Smooth muscle cell (in vitro differentiated cells): ENCODE results near the gene NEK4. TPM values are rescaled to one million over a fixed set of nuclear protein-coding genes. Genes with fewer than 3 reads are reported as not detected.

Experiments
- DNase-seq: peaks from one replicate; lab custom pipeline; 2025; ENCODE audit not compliant: unreplicated experiment; lab: John Stamatoyannopoulos, UW
- H2AFZ ChIP-seq: fragments of 200-600 bp; sonication (generic); 2 replicates; pipeline ENCODE4 v1.6.0; 2016; ENCODE audit warnings: antibody characterized with exemption, low read depth, mild to moderate bottlenecking
- H3F3A ChIP-seq: fragments of 200-600 bp; sonication (generic); 2 replicates; pipeline ENCODE4 v1.6.0; 2017; ENCODE audit warnings: antibody characterized with exemption, low read depth
- H3K27ac ChIP-seq: fragments of 200-600 bp; sonication (generic); 2 replicates; pipeline ENCODE4 v1.5.1; 2016; ENCODE audit warnings: low read depth, mild to moderate bottlenecking
- H3K27me3 ChIP-seq: fragments of 200-600 bp; sonication (generic); 2 replicates; pipeline ENCODE4 v1.6.1; 2016; ENCODE audit warnings: low read depth, mild to moderate bottlenecking
- H3K36me3 ChIP-seq: fragments of 200-600 bp; sonication (generic); 2 replicates; pipeline ENCODE4 v1.5.1; 2016; ENCODE audit warnings: low read depth
- H3K4me1 ChIP-seq: fragments of 200-600 bp; sonication (generic); 2 replicates; pipeline ENCODE4 v1.5.1; 2016; ENCODE audit warnings: low read depth
- H3K4me2 ChIP-seq: fragments of 200-600 bp; sonication (generic); 2 replicates; pipeline ENCODE4 v1.6.0; 2016; ENCODE audit warnings: mild to moderate bottlenecking
- H3K4me3 ChIP-seq: fragments of 200-600 bp; sonication (generic); 2 replicates; pipeline ENCODE4 v1.5.1; 2016; ENCODE audit warnings: mild to moderate bottlenecking
- H3K79me2 ChIP-seq: fragments of 200-600 bp; sonication (generic); 2 replicates; pipeline ENCODE4 v1.6.0; 2016; ENCODE audit warnings: low read depth, mild to moderate bottlenecking
- H3K9ac ChIP-seq: fragments of 200-600 bp; sonication (generic); 2 replicates; pipeline ENCODE4 v1.6.0; 2016; ENCODE audit warnings: low read depth
- H3K9me3 ChIP-seq: fragments of 200-600 bp; sonication (generic); replicated peaks from 2 replicates; pipeline ENCODE4 v1.5.1; 2016; ENCODE audit warnings: low read depth
- H4K20me1 ChIP-seq: fragments of 200-600 bp; sonication (generic); 2 replicates; pipeline ENCODE4 v1.6.0; 2016; ENCODE audit warnings: low read depth
- WGBS: methylation state at CpG from one replicate; pipeline ENCODE4 v1.1.7; 2016; ENCODE audit warnings: low lambda C conversion rate; 5-methylcytosine and 5-hydroxymethylcytosine counted together
- polyA plus RNA-seq: library from polyadenylated mRNA; unstranded; fragments of >200 nt; fragmentation: Nextera tagmentation; extraction: Ambion mirVana; gene quantifications from 2 replicates; pipeline ENCODE4 v1.2.1, GENCODE V29; 2016
- total RNA-seq: library from RNA; depleted of rRNA; stranded (reverse); fragments of >200 nt; gene quantifications from 2 replicates; pipeline ENCODE4 v1.2.3, GENCODE V29; 2014
- TF ChIP-seq, protein P1 (sequence below): fragments of 200-600 bp; sonication (generic); IDR thresholded peaks from 2 replicates; pipeline ENCODE4 v1.5.1; 2017; ENCODE audit warnings: borderline replicate concordance, mild to moderate bottlenecking, antibody characterized with exemption; ENCODE audit not compliant: insufficient read depth, poor library complexity, severe bottlenecking

The NEK4 gene
- total and polyA plus RNA-seq, 2 experiments from 2014 or later, result 8.6 to 11.0 TPM

DNA sequence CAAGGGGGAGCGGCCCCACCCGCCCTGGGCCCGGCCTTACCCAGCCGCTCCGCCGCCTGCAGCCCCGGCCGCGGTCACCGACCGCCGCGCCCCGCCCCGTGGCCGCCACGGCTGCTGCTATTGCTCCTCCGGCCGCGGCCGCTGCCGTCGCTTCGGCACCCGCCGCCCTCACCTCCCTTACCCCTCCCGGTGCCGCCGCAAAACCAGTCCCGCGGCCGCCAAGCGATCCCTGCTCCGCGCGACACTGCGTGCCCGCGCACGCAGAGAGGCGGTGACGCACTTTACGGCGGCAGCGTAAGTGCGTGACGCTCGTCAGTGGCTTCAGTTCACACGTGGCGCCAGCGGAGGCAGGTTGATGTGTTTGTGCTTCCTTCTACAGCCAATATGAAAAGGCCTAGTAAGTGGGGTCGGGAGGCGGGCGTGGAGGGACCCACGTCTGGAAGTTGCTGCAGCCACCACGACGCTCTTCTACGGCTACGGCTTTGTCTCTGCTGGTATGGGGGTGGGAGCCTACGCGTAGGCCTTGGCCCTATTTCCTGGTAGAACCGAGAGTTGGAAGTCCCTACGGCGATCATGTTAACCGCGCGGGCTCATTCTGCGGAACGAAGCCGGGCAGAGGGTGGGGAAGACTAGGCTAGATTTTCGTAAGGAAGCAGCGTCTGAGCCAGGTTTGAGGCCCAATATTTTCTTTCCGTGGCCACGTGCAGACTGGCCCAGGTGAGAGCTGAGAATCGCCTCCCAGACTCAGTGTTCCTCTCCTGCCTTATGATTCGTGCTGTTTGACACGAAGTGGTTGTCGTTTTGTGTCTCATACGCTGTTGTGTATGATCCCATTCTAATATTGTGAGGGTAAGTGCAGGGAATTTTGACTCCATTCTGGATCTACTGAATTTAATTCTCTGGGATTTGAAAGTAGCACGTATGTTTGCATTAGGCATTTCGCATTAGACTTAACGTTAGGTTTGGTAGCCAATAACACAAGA is 84.7 kb downstream of the NEK4 start, which contains the start of the genes GNL3 and PBRM1:
Gene GNL3 (plus strand): TSS at position 324 of the 983 bp plus-strand sequence. CDS start 61 bp downstream, at position 385.
Gene PBRM1 (minus strand): TSS at position 205 of the 983 bp plus-strand sequence.
- Histone ChIP-seq H3F3A (peaks cover 24% of the 10 kb centered on the region), H4K20me1 (peaks cover 17% of the 10 kb centered on the region), H2AFZ (peak within 1 kb of the TSS; percentile 61), H3K27ac (peak within 1 kb of the TSS; percentile 96), H3K79me2 (peaks cover 84% of the 10 kb centered on the region), H3K36me3 (peaks cover 13% of the 10 kb centered on the region), H3K4me3 (peak within 1 kb of the TSS; percentile 99), H3K27me3 (no peaks in the 10 kb centered on the region), H3K4me2 (peak within 1 kb of the TSS; percentile 97), H3K4me1 (peaks cover 24% of the 10 kb centered on the region), H3K9me3 (no peaks in the 10 kb centered on the region), H3K9ac (peak within 1 kb of the TSS; percentile 94)
- peak; percentile 79 for DNase-seq
- WGBS, result under 1% methylated on average over 81 of the region's 82 CpGs
- TF ChIP-seq, protein P1, sequence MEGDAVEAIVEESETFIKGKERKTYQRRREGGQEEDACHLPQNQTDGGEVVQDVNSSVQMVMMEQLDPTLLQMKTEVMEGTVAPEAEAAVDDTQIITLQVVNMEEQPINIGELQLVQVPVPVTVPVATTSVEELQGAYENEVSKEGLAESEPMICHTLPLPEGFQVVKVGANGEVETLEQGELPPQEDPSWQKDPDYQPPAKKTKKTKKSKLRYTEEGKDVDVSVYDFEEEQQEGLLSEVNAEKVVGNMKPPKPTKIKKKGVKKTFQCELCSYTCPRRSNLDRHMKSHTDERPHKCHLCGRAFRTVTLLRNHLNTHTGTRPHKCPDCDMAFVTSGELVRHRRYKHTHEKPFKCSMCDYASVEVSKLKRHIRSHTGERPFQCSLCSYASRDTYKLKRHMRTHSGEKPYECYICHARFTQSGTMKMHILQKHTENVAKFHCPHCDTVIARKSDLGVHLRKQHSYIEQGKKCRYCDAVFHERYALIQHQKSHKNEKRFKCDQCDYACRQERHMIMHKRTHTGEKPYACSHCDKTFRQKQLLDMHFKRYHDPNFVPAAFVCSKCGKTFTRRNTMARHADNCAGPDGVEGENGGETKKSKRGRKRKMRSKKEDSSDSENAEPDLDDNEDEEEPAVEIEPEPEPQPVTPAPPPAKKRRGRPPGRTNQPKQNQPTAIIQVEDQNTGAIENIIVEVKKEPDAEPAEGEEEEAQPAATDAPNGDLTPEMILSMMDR, result no peak

DNA sequence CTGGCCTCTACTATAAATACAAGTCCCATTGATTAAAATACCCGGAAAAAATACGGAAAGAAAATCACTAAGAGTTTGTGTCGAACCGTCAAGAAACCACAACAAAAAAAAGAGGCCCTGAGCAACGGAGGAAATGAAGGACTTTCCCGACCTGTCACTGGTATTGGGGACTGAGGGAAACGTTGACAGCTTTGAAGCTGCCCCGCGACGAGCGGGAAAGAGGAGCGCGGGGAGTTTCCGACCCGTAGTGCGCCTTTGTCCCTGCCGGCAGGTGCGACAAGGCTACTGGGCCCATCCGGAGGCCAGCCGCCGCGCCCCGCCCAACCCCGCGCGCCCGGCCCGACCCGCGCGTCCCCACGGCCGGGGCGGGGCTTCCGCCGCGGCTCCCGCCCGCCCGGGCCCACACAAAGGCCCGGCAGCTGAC is 85.4 kb downstream of the NEK4 start:
- Histone ChIP-seq H3K4me1 (peaks cover 24% of the 10 kb centered on the region), H3K79me2 (peaks cover 91% of the 10 kb centered on the region), H3K4me3 (peak overlapping the region; percentile 99), H3K9ac (peak overlapping the region; percentile 94), H3K9me3 (no peaks in the 10 kb centered on the region), H2AFZ (peak overlapping the region; percentile 61), H3K4me2 (peak overlapping the region; percentile 97), H3F3A (peaks cover 18% of the 10 kb centered on the region), H3K36me3 (peaks cover 8% of the 10 kb centered on the region), H3K27ac (peak overlapping the region; percentile 96), H3K27me3 (no peaks in the 10 kb centered on the region), H4K20me1 (peaks cover 24% of the 10 kb centered on the region)
- under 1% methylated on average over 34 of the region's 41 CpGs for WGBS
- DNase-seq, result no peak
- TF ChIP-seq, protein P1, result no peak

DNA sequence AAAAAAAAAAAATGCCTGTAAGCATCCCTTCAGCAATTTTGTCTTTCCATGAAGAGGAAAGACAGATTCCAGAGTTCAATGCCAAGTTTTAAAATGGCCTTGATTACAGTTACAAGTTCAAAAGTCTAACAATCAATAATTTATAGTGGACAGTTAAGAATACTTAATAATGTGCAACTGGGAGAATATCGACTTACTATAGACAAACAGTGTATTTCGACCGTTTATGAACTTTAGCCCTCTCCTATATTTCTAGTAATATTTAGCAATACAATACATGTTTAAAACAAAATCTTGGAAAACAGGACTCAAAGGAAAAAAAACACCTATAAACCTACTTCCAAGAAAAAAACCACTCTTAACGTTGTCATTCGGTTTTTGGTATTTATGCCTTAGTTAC is 86.6 kb downstream of the NEK4 start:
- Histone ChIP-seq H3K27me3 (no peaks in the 10 kb centered on the region), H2AFZ (no peak overlapping the region), H3K9me3 (no peaks in the 10 kb centered on the region), H4K20me1 (peaks cover 25% of the 10 kb centered on the region), H3K36me3 (peaks cover 13% of the 10 kb centered on the region), H3K27ac (peak overlapping the region; percentile 96), H3K4me1 (peaks cover 24% of the 10 kb centered on the region), H3K9ac (no peak overlapping the region), H3K4me2 (peak overlapping the region; percentile 97), H3K79me2 (peaks cover 92% of the 10 kb centered on the region), H3F3A (peaks cover 18% of the 10 kb centered on the region), H3K4me3 (peak overlapping the region; percentile 99)
- no peak for DNase-seq
- TF ChIP-seq, protein P1, result no peak
- WGBS, result 95% methylated on average over 5 of the region's 5 CpGs
